Gastroesophageal sphincter (tissue), 4 donors: ENCODE measurements around the gene C1orf198. TPM values are rescaled to one million over a fixed set of nuclear protein-coding genes. Genes with fewer than 3 reads are reported as not detected.

Experiments used
- ATAC-seq: fragments of 150-250 bp; one replicate; pipeline ENCODE4 v1.9.1; 2016; ENCODE audit warnings: mild to moderate bottlenecking, moderate library complexity
- H3K27ac ChIP-seq, 4 donors: fragments of 200-600 bp; sonication (generic) in 3 of 4; 1 replicate in 3 of 4; 2 replicates in 1 of 4; pipeline ENCODE4 v1.5.1; 2016 to 2019
- H3K27me3 ChIP-seq: fragments of 200-600 bp; sonication (generic); one replicate; pipeline ENCODE4 v1.5.1; 2019
- H3K36me3 ChIP-seq, 2 donors: fragments of 200-600 bp; sonication (generic); one replicate each; pipeline ENCODE4 v1.5.1; 2019; ENCODE audit warnings: control low read depth in 1 of 2
- H3K4me1 ChIP-seq, 3 donors: fragments of 200-600 bp; sonication (generic); 1 replicate in 2 of 3; 2 replicates in 1 of 3; pipeline ENCODE4 v1.5.1; 2016 to 2019; ENCODE audit warnings: control low read depth in 2 of 3
- H3K4me3 ChIP-seq, 2 donors: fragments of 200-600 bp; sonication (generic); one replicate each; pipeline ENCODE4 v1.5.1; 2019; ENCODE audit warnings: mild to moderate bottlenecking in 1 of 2, moderate library complexity in 1 of 2
- H3K9me3 ChIP-seq, 3 donors: fragments of 200-600 bp; sonication (generic); one replicate each; pipeline ENCODE4 v1.5.1; 2017 to 2019; ENCODE audit warnings: control low read depth in 2 of 3
- EP300 ChIP-seq: sonication (generic); formaldehyde crosslinking; IDR thresholded peaks from one replicate; pipeline ENCODE4 v1.6.1; 2017; ENCODE audit warnings: antibody characterized with exemption, mild to moderate bottlenecking
- POLR2A ChIP-seq, 2 donors: fragments of 450-650 bp; IDR thresholded peaks; one replicate each; pipeline ENCODE4 v1.6.1; 2017; ENCODE audit warnings: antibody characterized with exemption in 2 of 2, mild to moderate bottlenecking in 2 of 2, moderate library complexity in 1 of 2
- POLR2AphosphoS5 ChIP-seq: sonication (generic); formaldehyde crosslinking; IDR thresholded peaks from one replicate; pipeline ENCODE4 v1.6.1; 2017; ENCODE audit warnings: antibody characterized with exemption
- WGBS, 2 donors: methylation state at CpG; one replicate each; pipeline ENCODE4 v1.1.5; 2018; ENCODE audit warnings: low coverage in 1 of 2; 5-methylcytosine and 5-hydroxymethylcytosine counted together
- total RNA-seq, 4 donors: library from RNA; depleted of rRNA; stranded (reverse); fragments of >200 nt; gene quantifications; one replicate each; pipeline ENCODE4 v1.1.0, GENCODE V29; 2016
- TF ChIP-seq, protein P1 (sequence below), 4 experiments: fragments of 200-600 bp in 2 of 4; fragments of 450-650 bp in 2 of 4; sonication (generic) in 1 of 4; IDR thresholded peaks; one replicate each; pipeline ENCODE4 v1.5.1; 2017 to 2019; ENCODE audit warnings: antibody characterized with exemption in 4 of 4, mild to moderate bottlenecking in 2 of 4, moderate library complexity in 2 of 4

C1orf198 gene
- total RNA-seq, 4 donors from 2014 or later, result 115 to 219 (median 172) TPM

DNA sequence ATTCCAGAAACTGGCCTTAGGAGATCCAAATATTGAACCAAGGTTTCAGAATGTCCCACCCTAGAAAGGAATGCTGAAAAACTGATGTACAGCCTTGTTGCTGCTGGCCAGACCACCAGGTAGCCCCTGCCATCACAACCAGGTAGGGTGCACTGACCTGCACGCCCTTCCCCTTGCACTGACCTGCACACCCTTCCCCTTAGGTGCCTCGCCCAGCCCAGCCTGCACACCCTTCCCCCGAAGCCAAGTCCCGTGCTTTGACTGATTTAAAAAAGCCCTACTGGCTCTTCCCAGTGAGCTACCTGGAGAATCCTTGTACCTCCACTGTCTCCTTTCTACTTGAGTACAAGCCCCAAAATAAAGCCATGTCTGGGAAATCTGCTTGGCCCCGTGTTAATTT lies 26.3 kb upstream of the C1orf198 start:
- Histone ChIP-seq H3K27ac (no peak overlapping the region), H3K36me3 (no peaks in the 10 kb centered on the region), H3K4me3 (no peak overlapping the region), H3K9me3 (no peaks in the 10 kb centered on the region), H3K4me1 (peaks cover 0 to 10% (median 0%) of the 10 kb centered on the region in 3 donors), H3K27me3 (no peaks in the 10 kb centered on the region)
- TF ChIP-seq, protein P1, sequence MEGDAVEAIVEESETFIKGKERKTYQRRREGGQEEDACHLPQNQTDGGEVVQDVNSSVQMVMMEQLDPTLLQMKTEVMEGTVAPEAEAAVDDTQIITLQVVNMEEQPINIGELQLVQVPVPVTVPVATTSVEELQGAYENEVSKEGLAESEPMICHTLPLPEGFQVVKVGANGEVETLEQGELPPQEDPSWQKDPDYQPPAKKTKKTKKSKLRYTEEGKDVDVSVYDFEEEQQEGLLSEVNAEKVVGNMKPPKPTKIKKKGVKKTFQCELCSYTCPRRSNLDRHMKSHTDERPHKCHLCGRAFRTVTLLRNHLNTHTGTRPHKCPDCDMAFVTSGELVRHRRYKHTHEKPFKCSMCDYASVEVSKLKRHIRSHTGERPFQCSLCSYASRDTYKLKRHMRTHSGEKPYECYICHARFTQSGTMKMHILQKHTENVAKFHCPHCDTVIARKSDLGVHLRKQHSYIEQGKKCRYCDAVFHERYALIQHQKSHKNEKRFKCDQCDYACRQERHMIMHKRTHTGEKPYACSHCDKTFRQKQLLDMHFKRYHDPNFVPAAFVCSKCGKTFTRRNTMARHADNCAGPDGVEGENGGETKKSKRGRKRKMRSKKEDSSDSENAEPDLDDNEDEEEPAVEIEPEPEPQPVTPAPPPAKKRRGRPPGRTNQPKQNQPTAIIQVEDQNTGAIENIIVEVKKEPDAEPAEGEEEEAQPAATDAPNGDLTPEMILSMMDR (IDR thresholded peaks at IDR 0.05), result no peak
- TF ChIP-seq POLR2AphosphoS5 (no peak), POLR2A (IDR thresholded peaks at IDR 0.05) (no peak), EP300 (no peak)
- WGBS, 2 donors, result 92% methylated on average over 4 of the region's 5 CpGs; no CpG with 5 or more reads in 1 of the 2 donors
- no peak for ATAC-seq

DNA sequence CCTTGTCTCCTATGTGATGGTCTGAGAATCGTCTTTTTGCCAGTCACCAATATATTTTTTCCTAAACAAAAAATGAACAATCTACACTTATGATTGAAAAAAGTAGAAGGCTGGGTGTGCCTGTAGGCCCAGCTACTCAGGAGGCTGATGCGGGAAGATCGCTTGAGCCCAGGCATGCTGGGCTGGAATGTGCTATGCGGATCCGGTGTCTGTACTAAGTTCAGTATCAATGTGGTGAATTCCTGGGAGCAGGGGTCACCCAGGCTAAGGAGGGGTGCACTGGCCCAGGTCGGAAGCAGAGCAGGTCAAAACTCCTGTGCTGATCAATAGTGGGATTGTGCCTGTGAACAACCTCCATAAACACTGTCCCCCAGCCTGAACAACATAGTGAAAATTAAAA lies 25.7 kb upstream of the C1orf198 start:
- no peaks in the 10 kb centered on the region for H3K27me3 ChIP-seq
- no peaks in the 10 kb centered on the region for H3K36me3 ChIP-seq
- H3K4me1 ChIP-seq, result peaks cover 0 to 10% (median 0%) of the 10 kb centered on the region in 3 donors
- no peak overlapping the region for H3K4me3 ChIP-seq
- ATAC-seq, result no peak
- 91 to 100% methylated on average over 2 to 6 of the region's 6 CpGs for WGBS, 2 donors
- no peaks in the 10 kb centered on the region for H3K9me3 ChIP-seq
- H3K27ac ChIP-seq, result no peak overlapping the region
- TF ChIP-seq POLR2A (IDR thresholded peaks at IDR 0.05), result no peak
- TF ChIP-seq, protein P1 (IDR thresholded peaks at IDR 0.05), result no peak
- no peak for TF ChIP-seq EP300
- TF ChIP-seq POLR2AphosphoS5, result no peak

DNA sequence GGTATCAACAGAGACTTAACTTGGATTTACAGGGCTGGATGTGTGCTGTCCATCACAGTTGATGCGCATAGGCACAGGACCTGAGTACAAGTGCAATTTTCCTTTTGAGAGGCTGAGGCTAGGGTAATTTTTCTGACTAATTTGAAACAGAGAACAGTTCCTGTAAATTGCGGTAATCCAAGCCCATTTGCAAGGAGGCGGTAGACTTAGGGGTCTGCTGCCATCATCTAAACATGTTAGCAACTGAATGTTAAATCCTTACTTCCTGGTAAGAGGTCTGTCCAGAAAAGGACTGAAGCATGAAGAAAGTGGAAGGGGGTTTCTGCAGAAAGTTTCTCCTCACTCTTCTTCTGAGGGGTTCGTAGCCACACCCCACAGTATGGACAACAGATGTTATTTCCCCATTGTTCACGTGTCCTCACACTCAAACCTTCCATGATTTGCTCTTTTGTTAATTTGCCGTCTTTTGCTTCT lies 23.7 kb upstream of the C1orf198 start:
- WGBS, 2 donors, result 61 to 67% methylated on average over 4 to 6 of the region's 6 CpGs
- H3K4me3 ChIP-seq, result no peak overlapping the region
- TF ChIP-seq, protein P1 (IDR thresholded peaks at IDR 0.05), result no peak
- TF ChIP-seq POLR2A (IDR thresholded peaks at IDR 0.05) (no peak), EP300 (no peak), POLR2AphosphoS5 (no peak)
- H3K9me3 ChIP-seq, result no peaks in the 10 kb centered on the region
- peaks cover 0 to 8% (median 0%) of the 10 kb centered on the region in 3 donors for H3K4me1 ChIP-seq
- no peaks in the 10 kb centered on the region for H3K27me3 ChIP-seq
- no peak for ATAC-seq
- H3K36me3 ChIP-seq, result no peaks in the 10 kb centered on the region
- H3K27ac ChIP-seq, result no peak overlapping the region

DNA sequence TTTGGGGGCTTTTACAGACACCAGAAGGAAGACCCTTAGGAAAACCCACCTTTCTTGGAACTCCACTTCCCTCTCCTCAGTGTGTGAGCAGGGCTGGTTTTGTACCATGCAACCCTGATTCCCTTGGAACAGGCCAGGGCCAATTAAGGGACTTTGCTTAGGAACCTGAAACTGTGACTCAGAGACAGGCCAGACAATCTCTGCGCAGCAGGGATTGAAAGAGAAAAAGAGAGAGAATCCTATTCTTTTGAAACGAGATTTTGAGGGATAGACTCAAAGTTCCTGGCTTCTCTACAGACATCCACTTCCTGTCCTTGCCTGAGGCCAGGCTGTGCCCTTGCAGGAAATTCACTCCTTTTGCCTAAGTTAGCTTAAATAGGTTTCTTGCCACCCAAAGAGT lies 23.1 kb upstream of the C1orf198 start:
- Histone ChIP-seq H3K27ac (no peak overlapping the region), H3K4me1 (peaks cover 0 to 2% (median 0%) of the 10 kb centered on the region in 3 donors), H3K4me3 (no peak overlapping the region), H3K9me3 (no peaks in the 10 kb centered on the region), H3K27me3 (no peaks in the 10 kb centered on the region), H3K36me3 (no peaks in the 10 kb centered on the region)
- WGBS, 2 donors, result 29 to 56% methylated on average over 1 to 2 of the region's 2 CpGs
- no peak for TF ChIP-seq EP300
- no peak for TF ChIP-seq POLR2A (IDR thresholded peaks at IDR 0.05)
- TF ChIP-seq, protein P1 (IDR thresholded peaks at IDR 0.05), result no peak
- no peak for TF ChIP-seq POLR2AphosphoS5
- no peak for ATAC-seq

DNA sequence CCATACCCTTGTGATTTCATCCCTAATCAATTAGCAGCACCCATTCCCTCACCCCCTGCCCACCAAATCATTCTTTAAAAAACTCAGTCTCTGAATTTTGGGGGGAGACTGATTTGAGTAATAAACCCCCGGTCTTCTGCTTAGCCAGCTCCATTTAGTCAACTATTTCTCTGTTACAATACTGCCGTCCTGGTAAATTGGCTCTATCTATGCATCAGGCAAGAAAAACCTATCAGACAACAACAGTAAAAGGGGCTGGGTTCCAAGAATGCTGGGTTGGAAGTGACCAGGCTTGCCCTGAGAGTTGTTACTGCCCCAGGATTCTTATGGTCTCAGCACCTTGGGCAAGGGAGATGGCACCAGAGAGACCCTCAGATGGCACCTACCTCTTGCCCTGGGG lies 16.3 kb upstream of the C1orf198 start:
- Histone ChIP-seq H3K4me3 (no peak overlapping the region), H3K36me3 (no peaks in the 10 kb centered on the region), H3K27ac (no peak overlapping the region), H3K4me1 (peaks cover 0 to 8% (median 0%) of the 10 kb centered on the region in 3 donors), H3K9me3 (peaks cover 0 to 14% (median 0%) of the 10 kb centered on the region in 3 donors), H3K27me3 (no peaks in the 10 kb centered on the region)
- TF ChIP-seq POLR2A (IDR thresholded peaks at IDR 0.05) (no peak), POLR2AphosphoS5 (no peak), EP300 (no peak)
- TF ChIP-seq, protein P1 (IDR thresholded peaks at IDR 0.05), result no peak
- ATAC-seq, result no peak
- WGBS, 2 donors, result 90% methylated on average over 1 of the region's 2 CpGs; no CpG with 5 or more reads in 1 of the 2 donors
